ENCODE data around the gene ZSWIM4. TPM values are rescaled to one million over a fixed set of nuclear protein-coding genes. Genes with fewer than 3 reads are reported as not detected.
"Not testable (repeated sequence)": the region's sequence is repeated elsewhere in the genome, so short reads cannot be mapped to it uniquely, and the experiment has no call there.

The ZSWIM4 gene
- total RNA-seq, 1 experiment from 2014 or later, result 11.5 TPM

GRCh38 chr19:13790354-13790753, 4.9 kb upstream of the ZSWIM4 start:
- Mint-ChIP-seq H3K4me3 (ENCODE audit: low read depth, unreplicated experiment) (no peak overlapping the region), H3K27me3 (ENCODE audit: unreplicated experiment) (no peaks in the 10 kb centered on the region), H3K9me3 (ENCODE audit: low read depth, unreplicated experiment) (no peaks in the 10 kb centered on the region), H3K27ac (ENCODE audit: unreplicated experiment) (no peak overlapping the region), H3K4me1 (ENCODE audit: low read depth, unreplicated experiment) (peaks cover 8% of the 10 kb centered on the region), H3K36me3 (ENCODE audit: insufficient read depth, unreplicated experiment) (peaks cover 17% of the 10 kb centered on the region)
- intact Hi-C loops (cut with micrococcal nuclease; ENCODE audit: unreplicated experiment), result no loop called here
- TF ChIP-seq CTCF (IDR thresholded peaks at IDR 0.05; ENCODE audit: unreplicated experiment), result no peak
- no peak for DNase-seq
- CTCF ChIA-PET, result no interaction called here
- no TSS peak for BruUV-seq (replicated peaks)

DNA sequence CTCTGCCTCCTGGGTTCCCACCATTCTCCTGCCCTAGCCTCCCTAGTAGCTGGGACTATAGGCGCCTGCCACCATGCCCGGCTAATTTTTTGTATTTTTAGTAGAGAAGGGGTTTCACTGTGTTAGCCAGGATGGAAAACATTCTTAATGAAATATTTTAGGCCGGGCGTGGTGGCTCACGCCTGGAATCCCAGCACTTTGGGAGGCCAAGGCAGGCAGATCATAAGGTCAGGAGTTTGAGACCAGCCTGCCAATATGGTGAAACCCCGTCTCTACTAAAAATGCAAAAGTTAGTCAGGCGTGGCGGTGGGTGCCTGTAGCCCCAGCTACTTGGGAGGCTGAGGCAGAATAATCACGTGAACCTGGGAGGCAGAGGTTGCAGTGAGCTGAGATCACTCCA, 1.9 kb upstream of the ZSWIM4 start:
- H3K4me3 Mint-ChIP-seq (ENCODE audit: low read depth, unreplicated experiment); DNase-seq; BruUV-seq (replicated peaks); H3K27ac Mint-ChIP-seq (ENCODE audit: unreplicated experiment); H3K27me3 Mint-ChIP-seq (ENCODE audit: unreplicated experiment); H3K4me1 Mint-ChIP-seq (ENCODE audit: low read depth, unreplicated experiment); intact Hi-C loops (cut with micrococcal nuclease; ENCODE audit: unreplicated experiment); H3K9me3 Mint-ChIP-seq (ENCODE audit: low read depth, unreplicated experiment): not testable (repeated sequence)
- peaks cover 33% of the 10 kb centered on the region for H3K36me3 Mint-ChIP-seq (ENCODE audit: insufficient read depth, unreplicated experiment)
- CTCF ChIA-PET, result interaction anchor here (0.6 kb wide), 1 partner anchor 22 kb away, joined by 10 read pairs; no protein-coding TSS in a partner anchor

DNA sequence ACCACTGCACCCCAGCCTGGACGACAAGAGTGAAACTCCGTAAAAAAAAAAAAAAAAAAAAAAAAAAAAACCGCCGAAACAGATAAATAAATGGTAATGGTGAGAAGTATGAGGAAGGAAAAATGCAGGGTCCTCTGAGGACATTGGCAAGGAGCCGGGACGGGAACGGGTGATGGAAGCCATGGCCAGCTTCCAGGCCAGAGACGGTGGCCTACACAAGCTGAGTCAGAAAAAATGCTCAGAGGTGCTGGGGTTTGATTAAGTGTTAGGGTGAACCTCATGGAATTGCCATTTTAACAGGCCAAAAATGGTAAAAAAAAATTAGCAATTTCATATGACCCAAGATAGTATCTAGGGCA, 866 bp upstream of the ZSWIM4 start:
- CTCF ChIA-PET, result interaction anchor here (0.7 kb wide), 2 partner anchors 19 to 42 kb away, joined by 5 to 7 read pairs; no protein-coding TSS in a partner anchor
- TSS peak; percentile 89 for BruUV-seq (replicated peaks)
- intact Hi-C loops (cut with micrococcal nuclease; ENCODE audit: unreplicated experiment), result no loop called here
- H3K4me3 Mint-ChIP-seq (ENCODE audit: low read depth, unreplicated experiment), result peak overlapping the region; percentile 90
- H3K36me3 Mint-ChIP-seq (ENCODE audit: insufficient read depth, unreplicated experiment), result peaks cover 33% of the 10 kb centered on the region
- no peaks in the 10 kb centered on the region for H3K27me3 Mint-ChIP-seq (ENCODE audit: unreplicated experiment)
- H3K9me3 Mint-ChIP-seq (ENCODE audit: low read depth, unreplicated experiment), result no peaks in the 10 kb centered on the region
- H3K27ac Mint-ChIP-seq (ENCODE audit: unreplicated experiment), result peak overlapping the region; percentile 94
- peak; percentile 75 for DNase-seq
- no peak for TF ChIP-seq CTCF (IDR thresholded peaks at IDR 0.05; ENCODE audit: unreplicated experiment)
- no peaks in the 10 kb centered on the region for H3K4me1 Mint-ChIP-seq (ENCODE audit: low read depth, unreplicated experiment)

- CTCF ChIA-PET, result interaction anchor here (0.6 to 1.5 kb wide), 3 partner anchors 21 to 77 kb away, joined by 3 to 5 read pairs (median 3); no protein-coding TSS in a partner anchor
- no peaks in the 10 kb centered on the region for H3K9me3 Mint-ChIP-seq (ENCODE audit: low read depth, unreplicated experiment)
- DNase-seq, result peak; percentile 40
- H3K36me3 Mint-ChIP-seq (ENCODE audit: insufficient read depth, unreplicated experiment), result peaks cover 39% of the 10 kb centered on the region
- no peaks in the 10 kb centered on the region for H3K27me3 Mint-ChIP-seq (ENCODE audit: unreplicated experiment)
- H3K4me3 Mint-ChIP-seq (ENCODE audit: low read depth, unreplicated experiment), result peak overlapping the region; percentile 90
- TF ChIP-seq CTCF (IDR thresholded peaks at IDR 0.05; ENCODE audit: unreplicated experiment), result no peak
- intact Hi-C loops (cut with micrococcal nuclease; ENCODE audit: unreplicated experiment), result no loop called here
- peak overlapping the region; percentile 94 for H3K27ac Mint-ChIP-seq (ENCODE audit: unreplicated experiment)
- H3K4me1 Mint-ChIP-seq (ENCODE audit: low read depth, unreplicated experiment), result no peaks in the 10 kb centered on the region
- BruUV-seq (replicated peaks), result no TSS peak
These were observed 505 bp downstream of the ZSWIM4 start for GRCh38 chr19:13795595-13796300.

All from Calu3 (cell line).